Measurements from ENCODE around the gene TFR2. TPM values are rescaled to one million over a fixed set of nuclear protein-coding genes. Genes with fewer than 3 reads are reported as not detected.

TFR2 gene
- total RNA-seq, 1 experiment from 2014 or later: 1.2 TPM

DNA sequence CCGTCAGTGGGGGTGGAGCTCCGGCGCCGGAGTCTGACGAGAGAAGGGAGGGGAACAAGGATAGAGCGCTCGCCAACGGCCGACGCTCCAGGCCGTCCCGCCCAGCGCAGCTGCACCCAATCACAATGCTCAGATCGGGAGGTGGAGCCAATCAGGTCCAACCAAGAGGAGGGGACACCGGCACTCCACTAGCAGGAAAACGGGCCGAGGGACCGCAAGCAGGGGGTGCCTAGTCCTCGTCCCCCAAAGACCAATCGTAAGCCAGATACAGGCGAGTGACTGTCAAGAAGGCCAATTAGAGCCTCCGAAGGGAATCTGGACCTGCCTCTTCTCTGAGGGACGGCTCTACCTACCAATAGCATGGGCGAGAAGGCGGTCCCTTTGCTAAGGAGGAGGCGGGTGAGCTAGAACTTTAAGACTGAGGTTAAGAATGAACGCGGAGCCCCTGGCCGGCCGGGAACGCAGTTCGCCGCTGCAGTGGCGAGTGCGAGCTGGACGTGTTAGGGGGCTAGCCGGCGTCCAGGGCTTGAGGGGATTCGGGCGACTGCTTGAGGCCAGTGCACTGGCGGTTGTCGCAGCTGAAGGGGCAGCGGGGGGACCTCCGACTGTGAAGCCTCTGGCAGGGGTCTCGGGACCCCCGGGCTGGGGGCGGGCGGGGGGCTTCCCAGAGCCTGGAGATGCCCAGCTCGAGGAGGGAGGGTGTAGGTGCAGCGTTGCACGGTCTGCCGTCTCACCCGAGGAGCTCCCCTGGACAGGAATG lies 54.9 kb downstream of the TFR2 start, which contains the start of gene FBXO24:
TSS of gene FBXO24 (plus strand) at position 63 of the 760 bp plus-strand sequence. CDS start at position 361, 298 bp downstream.
- peak; percentile 100 for DNase-seq (ENCODE audit: low spot score)

DNA sequence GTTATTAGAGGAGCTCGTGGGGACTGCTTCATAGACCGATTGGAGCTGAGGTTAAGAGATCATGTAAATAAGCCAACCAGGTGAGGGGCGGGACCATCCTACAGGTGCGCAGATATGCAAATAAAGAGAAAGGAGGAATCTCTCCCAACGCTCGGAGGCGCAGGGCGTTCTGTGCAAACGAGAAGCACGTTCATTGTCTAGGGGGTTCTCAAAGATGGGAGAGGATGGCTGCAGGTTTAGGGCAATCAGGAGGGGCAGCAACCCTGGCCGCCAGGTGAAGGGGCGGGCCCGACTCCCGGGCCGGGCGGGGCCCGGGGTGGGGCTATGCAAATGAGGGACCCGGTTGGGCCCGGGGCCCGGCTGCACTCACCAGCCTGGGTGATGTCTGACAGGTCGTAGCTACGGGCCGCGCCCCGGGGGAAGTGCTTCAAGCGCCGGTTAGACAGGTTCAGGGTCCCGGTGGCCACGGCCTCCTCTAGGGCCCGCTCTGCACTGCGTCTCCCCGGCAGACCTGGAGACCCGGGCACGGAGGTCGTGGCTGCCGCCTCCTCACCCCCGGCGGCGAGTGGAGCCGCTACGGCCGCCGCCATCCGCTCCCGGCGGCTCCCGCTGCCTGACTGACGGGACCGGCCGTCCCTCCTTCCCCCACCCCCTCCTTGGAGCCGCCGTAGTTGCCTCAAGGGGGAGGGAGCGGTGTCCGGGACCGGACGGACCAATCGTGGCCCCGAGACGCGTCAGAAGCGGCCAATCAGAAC lies 55.7 kb downstream of the TFR2 start, which contains the start of gene LRCH4:
TSS of gene LRCH4 (minus strand) at position 619 of the 755 bp plus-strand sequence. CDS start at position 590, 29 bp downstream.
- peak; percentile 85 for DNase-seq (ENCODE audit: low spot score)

DNA sequence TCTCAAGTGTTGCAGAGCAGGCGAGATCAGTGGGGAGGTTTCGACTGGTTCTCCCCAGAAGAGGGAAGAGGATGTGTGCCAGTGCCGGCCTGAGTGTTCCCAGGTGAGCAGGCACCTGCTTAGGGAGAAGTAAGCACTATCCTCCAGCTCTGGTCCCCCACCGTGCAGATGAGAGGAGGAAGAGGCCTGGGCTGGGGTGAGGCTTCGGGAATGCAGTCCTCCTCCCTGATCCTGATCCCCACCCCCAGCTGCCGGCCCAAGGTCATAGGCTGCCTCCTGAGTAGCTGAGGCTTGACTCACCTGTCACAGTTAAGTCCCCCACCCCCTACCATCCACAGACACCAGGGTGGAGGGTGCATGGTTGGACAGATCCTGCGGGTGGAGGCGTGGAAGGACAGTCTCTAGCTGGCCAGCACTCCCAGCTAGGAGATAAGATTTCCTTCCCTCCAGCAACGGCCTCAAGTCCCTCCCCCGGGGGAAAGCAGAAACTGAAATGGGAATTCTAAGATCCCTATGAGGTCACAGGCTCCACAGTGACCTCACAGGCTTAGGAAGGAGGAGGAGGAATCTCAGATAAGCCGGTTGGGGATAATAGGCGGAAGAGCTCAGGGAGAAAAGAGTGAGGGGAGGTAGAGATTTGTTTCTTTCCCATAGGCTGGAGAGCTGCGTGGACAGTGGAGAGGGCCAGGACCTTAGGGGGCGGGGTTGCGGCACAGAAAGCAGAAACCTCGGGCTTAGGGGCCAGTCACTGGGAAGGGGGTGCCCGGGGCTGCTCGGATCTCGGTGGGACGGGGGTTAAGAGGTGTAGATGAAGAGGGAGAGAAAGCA lies 56.5 kb downstream of the TFR2 start:
- peak; percentile 83 for DNase-seq (ENCODE audit: low spot score)

DNA sequence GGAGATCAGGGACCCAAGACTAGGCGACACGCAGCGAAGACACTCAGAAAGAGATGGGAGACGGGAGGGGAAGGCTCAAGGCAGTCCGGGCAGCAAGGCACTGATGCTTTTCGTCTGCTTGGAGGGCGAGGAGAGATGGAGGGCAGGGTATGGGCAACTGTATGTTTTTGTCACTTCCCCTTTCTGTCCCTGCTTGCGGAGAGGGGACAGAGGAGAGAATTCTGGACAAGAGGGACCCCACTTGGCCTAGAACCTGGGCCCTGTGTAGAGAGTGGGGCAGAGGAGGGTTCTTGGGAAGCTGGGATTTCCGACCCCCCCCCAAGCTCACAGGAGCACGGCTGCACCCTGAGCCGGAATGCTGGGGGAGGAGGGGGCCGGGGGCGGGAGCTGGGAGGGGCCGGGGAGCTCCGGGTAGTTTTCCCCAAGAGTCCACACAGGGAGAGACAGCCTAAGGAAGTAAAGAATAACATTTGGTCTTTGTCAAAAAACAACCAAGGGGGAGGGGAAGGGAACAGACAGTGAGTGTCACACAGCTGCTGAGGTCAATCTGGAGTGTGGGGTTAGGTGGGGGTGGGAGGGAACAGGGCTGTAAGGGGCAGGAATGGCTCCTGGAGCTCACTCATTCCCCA lies 57.2 kb downstream of the TFR2 start:
- no peak for DNase-seq (ENCODE audit: low spot score)

DNA sequence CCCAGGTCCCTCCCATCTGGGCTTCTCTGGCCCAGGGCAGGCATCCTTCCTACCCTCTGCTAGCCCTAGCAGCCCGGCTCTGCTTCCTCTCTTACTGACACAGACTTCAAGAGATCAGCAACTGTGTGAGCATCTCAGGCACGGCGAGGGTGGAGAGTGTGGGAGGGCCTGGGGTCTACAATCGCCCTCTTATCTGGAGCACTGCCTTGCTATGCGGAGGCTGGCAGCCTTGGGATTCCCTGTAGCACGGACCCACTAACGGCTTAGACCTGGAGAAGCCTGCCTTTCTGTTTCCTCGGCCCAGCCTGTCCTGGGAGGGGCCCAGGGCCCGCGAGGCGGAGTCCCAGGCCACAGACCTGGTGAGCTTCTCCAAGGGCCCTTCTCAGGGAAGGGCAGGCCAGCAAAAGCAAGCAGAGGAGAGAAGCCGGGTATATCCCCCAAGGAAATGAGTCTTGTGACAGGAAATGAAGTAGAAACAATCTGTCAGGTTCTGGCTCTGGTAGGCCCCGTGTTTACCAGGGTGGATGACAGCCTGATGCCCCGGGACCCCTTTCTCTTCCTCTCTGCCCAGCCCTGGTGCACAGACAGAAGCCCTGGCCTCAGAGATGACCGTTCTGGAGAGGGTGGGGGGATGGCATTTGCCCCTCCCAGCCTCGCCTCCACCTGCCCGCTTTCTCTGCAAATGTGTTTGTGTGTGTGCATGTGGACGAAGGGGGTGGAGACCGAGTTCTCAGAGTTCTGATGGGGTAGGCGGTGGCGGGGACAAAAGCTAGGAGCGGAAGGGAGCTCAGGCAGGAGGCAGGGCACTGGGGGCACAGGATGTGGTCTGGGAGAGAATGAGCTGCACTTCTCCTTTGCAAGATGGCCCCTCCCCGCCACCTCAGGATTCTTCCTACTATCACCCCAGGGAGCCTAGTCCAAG lies 58.0 kb downstream of the TFR2 start:
- peak; percentile 74 for DNase-seq (ENCODE audit: low spot score)

DNA sequence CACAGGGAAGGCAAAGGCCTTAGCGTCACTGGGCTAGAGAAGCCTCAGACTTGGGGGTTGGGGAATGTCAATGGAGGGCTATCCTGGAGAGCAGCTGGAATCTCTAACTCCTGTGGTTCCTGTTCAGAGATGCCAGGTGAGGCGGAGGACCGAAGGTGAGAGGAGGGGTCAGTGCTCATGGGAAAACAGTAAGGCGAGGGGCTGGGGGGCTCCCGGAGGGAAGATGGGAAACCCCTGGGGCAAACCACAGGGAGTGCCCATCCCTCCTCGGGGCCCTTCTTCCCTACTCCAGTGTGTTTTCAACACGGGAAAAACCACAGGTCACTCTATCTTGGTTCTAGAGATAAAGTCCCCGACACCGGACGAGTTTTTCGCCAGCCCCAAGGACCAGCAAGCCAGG lies 58.7 kb downstream of the TFR2 start:
- DNase-seq (ENCODE audit: low spot score): no peak

DNA sequence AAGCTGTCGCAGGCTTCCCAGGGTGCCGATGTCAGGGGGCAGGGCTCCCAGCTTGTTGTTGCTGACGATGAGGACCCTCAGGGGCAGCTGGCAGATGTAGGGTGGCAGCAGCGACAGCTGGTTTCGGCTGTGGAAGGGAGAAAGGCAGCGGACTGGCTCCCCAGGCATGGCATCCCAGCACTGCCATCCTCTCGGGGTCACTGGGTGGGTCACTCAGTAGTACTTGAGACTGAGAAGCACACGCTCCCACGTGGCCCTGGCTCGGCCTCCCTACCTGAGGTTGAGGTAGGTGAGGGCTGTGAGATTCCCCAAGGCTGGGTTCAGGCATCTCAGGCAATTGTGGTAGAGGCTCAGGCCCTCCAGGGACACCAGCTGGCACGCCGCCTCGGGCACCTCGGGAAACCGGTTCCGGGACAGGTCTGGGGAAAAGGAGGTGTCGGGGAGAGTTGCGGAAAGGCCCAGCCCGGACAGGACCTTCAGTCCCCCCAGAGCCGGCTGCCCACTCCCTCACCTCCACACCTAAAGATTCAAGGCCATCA lies 59.2 kb downstream of the TFR2 start:
- peak; percentile 83 for DNase-seq (ENCODE audit: low spot score)

DNA sequence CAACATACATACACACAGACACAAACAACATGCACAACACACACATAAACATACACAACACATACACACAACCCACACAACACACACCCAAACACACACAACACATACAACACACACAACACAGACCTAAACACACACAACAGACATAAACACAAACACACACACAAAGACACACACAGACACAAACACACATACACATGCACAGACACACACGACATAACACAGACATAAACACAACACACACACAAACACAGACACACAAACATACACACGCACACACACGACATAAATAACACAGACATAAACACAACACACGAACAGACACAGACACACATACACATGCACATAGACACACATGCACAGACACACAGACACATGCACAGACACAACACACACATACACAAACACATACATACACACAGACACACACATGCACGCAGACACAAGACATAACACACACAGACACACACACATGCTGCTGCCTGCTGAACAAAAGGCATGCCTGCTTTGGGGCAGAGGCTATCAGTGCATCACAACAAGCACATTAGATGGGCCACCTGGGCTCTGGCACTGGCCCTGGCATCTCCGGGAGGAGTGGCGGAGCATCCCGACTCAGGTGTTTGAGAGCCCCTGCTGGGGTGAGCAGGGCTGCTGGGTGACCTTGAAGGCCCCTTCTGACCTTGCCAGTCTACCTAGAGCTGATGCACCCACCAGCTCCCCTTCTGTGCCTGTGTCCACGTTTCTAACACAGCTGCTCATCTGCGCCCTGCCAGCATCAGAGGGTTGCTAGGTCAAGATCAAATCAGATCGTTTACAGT lies 60.7 kb downstream of the TFR2 start:
- DNase-seq (ENCODE audit: low spot score): no peak

DNA sequence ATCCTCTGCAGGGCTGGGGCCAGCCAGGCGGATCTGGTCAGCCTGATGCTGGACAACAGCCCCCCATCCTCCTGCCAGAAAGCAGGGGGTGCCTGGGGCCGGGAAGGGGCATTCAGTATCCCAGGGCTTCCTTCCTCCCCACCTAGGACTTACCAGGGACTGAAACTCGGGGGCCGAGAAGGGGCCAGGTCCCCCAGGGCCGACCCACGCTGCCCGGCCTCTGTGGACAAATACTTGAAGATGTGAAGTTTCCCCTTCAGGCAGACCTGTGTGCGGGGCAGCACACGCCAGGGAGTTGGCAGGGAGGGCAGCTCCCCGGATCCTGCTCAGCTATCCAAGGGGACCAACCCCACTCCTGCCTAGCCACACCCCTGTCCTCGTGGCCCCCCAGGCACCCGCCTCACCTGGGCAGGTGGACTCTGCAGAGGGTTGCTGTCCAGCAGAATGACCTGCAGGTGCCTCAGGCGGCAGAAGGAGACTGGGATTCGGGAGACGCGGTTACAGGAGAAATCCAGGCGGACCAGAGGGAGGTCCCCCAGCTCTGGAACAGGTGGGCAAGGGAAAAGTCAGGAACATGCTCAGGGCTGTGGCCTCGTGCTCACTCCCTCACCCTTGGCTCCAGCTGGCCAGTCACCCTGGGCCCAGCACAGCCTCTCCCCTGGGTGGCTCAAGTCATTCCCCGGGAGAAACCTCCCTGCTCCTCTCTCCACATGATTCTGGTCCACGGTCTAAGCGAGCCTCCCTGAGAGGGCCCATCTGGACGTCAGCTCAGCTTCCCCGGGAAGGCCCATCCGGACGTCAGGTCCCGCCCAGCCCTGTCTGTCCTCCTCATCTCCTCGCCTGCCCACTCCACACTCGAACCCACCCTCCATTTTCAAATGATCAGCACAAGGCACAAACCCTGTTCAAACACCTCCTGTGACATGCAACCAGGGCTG lies 62.8 kb downstream of the TFR2 start:
- DNase-seq (ENCODE audit: low spot score): no peak

DNA sequence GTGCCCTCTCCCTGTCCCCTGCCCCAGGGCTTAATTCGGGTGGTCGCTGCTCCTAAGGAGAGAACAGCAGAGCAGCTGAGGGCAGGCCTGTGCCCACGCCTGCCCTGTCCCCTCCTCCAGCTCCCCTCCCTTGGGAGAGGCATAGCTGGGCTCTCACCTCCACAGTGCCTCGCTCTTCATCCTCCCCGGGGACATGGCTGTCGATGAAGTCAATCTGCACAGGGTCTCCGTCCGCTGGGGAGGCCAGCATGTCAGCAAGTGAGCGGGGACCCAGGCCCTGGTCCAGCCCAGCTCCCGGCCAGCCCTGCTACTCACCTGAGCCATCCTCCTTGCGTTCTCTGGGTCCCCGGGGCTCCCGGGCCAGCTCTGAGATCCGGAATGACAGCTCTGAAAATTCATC lies 63.8 kb downstream of the TFR2 start:
- no peak for DNase-seq (ENCODE audit: low spot score)

DNA sequence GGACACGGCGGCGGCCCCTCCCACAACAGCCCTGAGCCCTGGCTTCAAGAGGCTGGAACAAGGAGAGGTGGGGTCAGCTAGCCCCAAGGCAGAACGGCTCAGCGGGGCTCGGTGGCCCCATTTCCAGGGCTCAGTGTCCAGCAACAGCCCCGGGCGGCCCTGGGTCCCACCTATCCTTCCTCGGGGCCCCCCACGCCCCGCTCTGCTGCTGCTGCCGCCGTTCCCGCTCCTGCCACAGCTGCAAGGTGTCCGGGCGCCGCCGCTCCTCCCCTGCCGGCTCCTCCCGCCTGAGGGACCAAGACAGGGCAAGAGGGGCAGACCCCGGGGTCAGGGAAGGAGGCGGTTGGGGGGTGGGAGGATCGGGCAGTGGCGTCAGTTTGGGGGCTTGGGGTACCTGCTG lies 64.2 kb downstream of the TFR2 start:
- no peak for DNase-seq (ENCODE audit: low spot score)

DNA sequence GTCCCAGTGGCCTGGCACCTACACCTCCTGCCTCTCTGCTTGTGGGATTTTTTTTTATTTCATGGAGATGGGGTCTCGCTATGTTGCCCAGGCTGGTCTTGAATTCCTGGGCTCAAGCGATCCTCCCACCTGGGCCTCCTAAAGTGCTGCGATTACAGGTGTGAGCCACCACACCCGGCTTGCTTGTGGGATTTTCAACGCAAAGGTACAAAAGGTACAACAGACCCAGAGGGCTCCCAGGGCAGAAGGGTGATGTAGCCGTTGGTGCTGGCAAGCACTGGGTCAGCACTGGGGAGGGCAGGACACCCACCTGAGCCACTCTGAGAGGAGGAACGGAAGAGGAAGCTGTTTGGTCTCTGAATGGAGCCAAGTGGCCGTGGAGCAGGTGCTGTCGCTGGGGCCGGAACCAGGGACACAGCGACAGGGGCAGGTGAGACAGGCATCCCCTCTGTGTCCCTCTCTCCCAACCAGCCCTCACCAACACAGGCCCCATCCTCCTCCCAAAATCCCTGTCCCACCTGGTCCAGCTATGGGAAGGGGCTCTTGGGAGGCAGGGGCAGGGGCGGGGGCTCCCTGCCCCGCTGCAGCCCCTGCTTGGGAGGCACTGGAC lies 64.9 kb downstream of the TFR2 start:
- DNase-seq (ENCODE audit: low spot score): no peak

DNA sequence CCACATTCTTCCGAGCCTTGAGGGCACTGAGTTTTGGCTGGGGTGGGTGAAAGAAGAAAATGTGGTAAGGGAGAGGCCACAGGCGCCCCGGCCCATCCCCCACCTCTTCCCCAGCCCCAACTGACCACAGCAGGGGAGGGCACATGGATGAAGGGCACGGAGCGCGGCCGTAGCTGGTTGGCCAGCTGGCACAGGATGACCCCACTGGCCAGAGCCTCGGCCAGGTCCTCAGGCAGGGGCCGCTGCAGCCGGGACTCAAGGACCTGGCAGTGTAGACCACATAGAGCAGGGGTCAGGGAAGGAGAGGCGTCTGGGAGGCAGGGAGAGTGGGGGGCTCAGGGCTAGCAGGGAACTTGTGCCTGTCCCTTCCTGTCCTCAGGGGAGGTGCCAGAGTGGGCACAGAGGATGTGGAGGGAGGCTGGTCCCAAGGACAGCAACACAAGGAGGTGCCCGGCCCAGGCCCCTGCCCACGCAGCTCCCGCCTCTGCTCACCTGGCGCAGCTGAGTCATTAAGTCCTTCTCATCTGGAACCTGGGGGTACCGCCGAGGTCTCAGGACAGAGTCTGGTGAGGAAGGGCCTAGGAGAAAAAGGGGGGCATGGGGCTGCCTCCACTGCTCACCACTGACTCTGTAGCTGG lies 65.5 kb downstream of the TFR2 start:
- no peak for DNase-seq (ENCODE audit: low spot score)

DNA sequence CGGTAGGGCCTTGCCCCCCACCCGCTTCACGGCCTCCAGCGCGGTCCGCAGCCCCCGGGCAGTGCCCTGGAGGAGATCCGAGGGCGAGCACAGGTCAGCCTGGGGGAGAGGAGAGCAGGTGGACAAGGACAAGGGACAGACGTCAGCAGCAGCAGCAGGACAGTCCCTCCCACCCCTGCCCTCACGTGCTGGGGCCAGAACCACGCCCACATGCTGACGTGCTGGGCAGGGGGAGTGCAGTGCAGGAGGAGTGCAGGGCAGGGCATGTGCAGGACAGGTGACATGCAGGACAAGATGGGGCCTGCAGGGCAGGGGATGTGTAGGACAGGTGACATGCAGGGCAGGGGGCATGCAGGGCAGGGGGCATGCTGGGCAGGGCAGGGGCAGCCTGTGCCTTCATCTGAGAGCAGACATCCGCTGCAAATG lies 66.1 kb downstream of the TFR2 start:
- DNase-seq (ENCODE audit: low spot score): no peak

DNA sequence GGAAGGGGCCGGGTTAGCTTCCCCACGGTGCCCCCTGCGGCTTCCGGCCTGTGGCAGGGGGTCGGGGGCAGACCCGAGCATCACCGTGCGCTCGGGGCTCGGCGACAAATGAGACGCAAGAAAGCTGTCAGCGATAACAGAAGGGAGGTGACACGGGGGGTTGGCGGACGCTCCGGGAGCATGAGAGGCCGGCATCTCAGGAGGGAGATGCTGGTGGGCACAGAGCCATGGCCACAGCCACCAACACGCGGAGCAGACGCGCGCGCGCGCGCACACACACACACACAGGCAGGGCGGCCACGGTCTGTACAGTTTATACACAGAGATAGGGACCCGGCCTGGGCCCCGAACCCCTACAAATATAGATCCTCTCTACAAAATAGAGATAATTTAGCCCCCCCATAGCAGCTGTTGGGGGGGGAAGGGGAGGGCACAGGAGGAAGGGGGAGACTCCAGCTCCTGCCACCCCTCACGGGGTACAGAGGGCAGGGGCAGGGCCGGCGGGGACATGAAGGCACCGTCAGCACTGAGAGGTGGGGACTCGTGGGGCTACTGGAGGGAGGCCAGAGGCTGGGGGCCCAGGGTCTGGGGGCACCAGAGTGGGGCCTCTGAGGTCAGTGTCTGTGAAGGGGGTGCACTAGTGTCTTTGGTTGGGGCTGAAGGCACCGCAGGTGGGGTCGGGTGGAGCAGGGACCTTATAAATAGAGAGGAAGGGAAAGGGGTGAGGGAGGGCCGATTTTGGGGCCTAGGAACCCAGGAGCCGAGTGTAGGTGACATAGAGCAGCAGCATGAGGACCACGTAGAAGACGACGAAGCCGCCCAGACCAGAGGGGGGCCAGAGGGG lies 66.8 kb downstream of the TFR2 start:
- no peak for DNase-seq (ENCODE audit: low spot score)
